HEK293 (cell line): ENCODE measurements around the gene EIF2AK2.

Experiments used
- CTCF ChIA-PET: fragments of 350-600 bp; formaldehyde crosslinking; extraction: SDS; loops from one replicate; lab custom pipeline; 2021; ENCODE audit warnings: antibody characterized with exemption; lab: Yijun Ruan, JAX
- POLR2A ChIA-PET: fragments of 300-600 bp; formaldehyde crosslinking; extraction: SDS; loops from one replicate; lab custom pipeline; 2020; ENCODE audit warnings: antibody characterized with exemption, inconsistent platforms; lab: Yijun Ruan, JAX
- H3K27ac ChIP-seq: fragments of 200-500 bp; sonication (Bioruptor generic); 2 replicates; pipeline ENCODE4 v1.5.1; 2014; ENCODE audit warnings: low read depth, low read length, control low read depth, inconsistent platforms; ENCODE audit errors: extremely low read depth
- H3K36me3 ChIP-seq, 2 experiments: fragments of 200-500 bp in 1 of 2; sonication (Bioruptor generic) in 1 of 2; 1 replicate in 1 of 2; 2 replicates in 1 of 2; pipeline ENCODE4 v1.5.1; 2014 to 2017; ENCODE audit warnings: inconsistent platforms in 2 of 2, low read length in 2 of 2; ENCODE audit not compliant: control insufficient read depth in 2 of 2, insufficient read depth in 1 of 2
- H3K4me1 ChIP-seq: fragments of 200-500 bp; sonication (Bioruptor generic); 2 replicates; pipeline ENCODE4 v1.5.1; 2014; ENCODE audit warnings: mild to moderate bottlenecking, low read length, inconsistent platforms; ENCODE audit not compliant: control insufficient read depth, insufficient read depth
- H3K4me3 ChIP-seq: 2 replicates; pipeline ENCODE4 v1.5.1; 2011; ENCODE audit warnings: low read depth, mild to moderate bottlenecking, control low read depth, low read length, moderate library complexity
- H3K9me3 ChIP-seq: fragments of 200-500 bp; sonication (Bioruptor generic); 2 replicates; pipeline ENCODE4 v1.5.1; 2014; ENCODE audit warnings: low read depth, low read length, inconsistent platforms; ENCODE audit not compliant: control insufficient read depth, insufficient read depth
- EGR2 ChIP-seq: fragments of 450-650 bp; formaldehyde crosslinking; IDR thresholded peaks from 2 replicates; pipeline ENCODE4 v1.5.1; 2016; ENCODE audit warnings: low read depth, missing biosample characterization, missing genetic modification characterization
- GLI2 ChIP-seq: fragments of 450-650 bp; formaldehyde crosslinking; IDR thresholded peaks from 2 replicates; pipeline ENCODE4; 2017; ENCODE audit warnings: missing biosample characterization, missing genetic modification characterization, low read depth, borderline replicate concordance
- GLIS1 ChIP-seq: fragments of 450-650 bp; formaldehyde crosslinking; IDR thresholded peaks from 2 replicates; pipeline ENCODE4 v1.5.1; 2016; ENCODE audit warnings: missing biosample characterization, missing genetic modification characterization
- HOXD13 ChIP-seq: sonication (generic); formaldehyde crosslinking; IDR thresholded peaks from 2 replicates; pipeline ENCODE4 v1.8.0; 2022; ENCODE audit warnings: missing genetic modification reagents, borderline replicate concordance
- INSM2 ChIP-seq: fragments of 450-650 bp; formaldehyde crosslinking; IDR thresholded peaks from 2 replicates; pipeline ENCODE4 v1.5.1; 2016; ENCODE audit warnings: missing biosample characterization, missing genetic modification characterization
- KLF8 ChIP-seq: fragments of 450-650 bp; formaldehyde crosslinking; IDR thresholded peaks from 2 replicates; pipeline ENCODE4 v1.5.1; 2016; ENCODE audit warnings: missing biosample characterization, missing genetic modification characterization
- MEIS1 ChIP-seq: sonication (generic); formaldehyde crosslinking; IDR thresholded peaks from 2 replicates; pipeline ENCODE4 v1.8.1; 2022; ENCODE audit warnings: missing genetic modification reagents, mild to moderate bottlenecking, borderline replicate concordance
- MYNN ChIP-seq: fragments of 450-650 bp; formaldehyde crosslinking; IDR thresholded peaks from 2 replicates; pipeline ENCODE4 v1.5.1; 2016; ENCODE audit warnings: missing biosample characterization, missing genetic modification characterization, borderline replicate concordance
- SP2 ChIP-seq: fragments of 450-650 bp; formaldehyde crosslinking; IDR thresholded peaks from 2 replicates; pipeline ENCODE4 v1.5.1; 2016; ENCODE audit warnings: missing biosample characterization, missing genetic modification characterization
- YY2 ChIP-seq: fragments of 450-650 bp; formaldehyde crosslinking; IDR thresholded peaks from 2 replicates; pipeline ENCODE4 v1.5.1; 2016; ENCODE audit warnings: missing biosample characterization, missing genetic modification characterization
- ZBTB44 ChIP-seq: fragments of 450-650 bp; IDR thresholded peaks from 2 replicates; pipeline ENCODE4 v1.5.1; 2018; ENCODE audit warnings: missing biosample characterization, mild to moderate bottlenecking, missing genetic modification characterization
- ZBTB8A ChIP-seq: fragments of 450-650 bp; formaldehyde crosslinking; IDR thresholded peaks from 2 replicates; pipeline ENCODE4 v1.5.1; 2016; ENCODE audit warnings: missing biosample characterization, missing genetic modification characterization
- ZNF146 ChIP-seq: fragments of 450-650 bp; formaldehyde crosslinking; IDR thresholded peaks from 2 replicates; pipeline ENCODE4 v1.5.1; 2016; ENCODE audit warnings: missing biosample characterization, missing genetic modification characterization
- ZNF169 ChIP-seq: fragments of 450-650 bp; formaldehyde crosslinking; IDR thresholded peaks from 2 replicates; pipeline ENCODE4 v1.5.1; 2016; ENCODE audit warnings: missing biosample characterization, missing genetic modification characterization
- ZNF19 ChIP-seq: fragments of 450-650 bp; formaldehyde crosslinking; IDR thresholded peaks from 2 replicates; pipeline ENCODE4; 2016; ENCODE audit warnings: missing biosample characterization, missing genetic modification characterization, low read depth
- ZNF2 ChIP-seq: fragments of 450-650 bp; formaldehyde crosslinking; IDR thresholded peaks from 2 replicates; pipeline ENCODE4 v1.5.1; 2016; ENCODE audit warnings: missing biosample characterization, missing genetic modification characterization
- ZNF292 ChIP-seq: fragments of 450-650 bp; formaldehyde crosslinking; IDR thresholded peaks from 2 replicates; pipeline ENCODE4 v1.5.1; 2016; ENCODE audit warnings: low read depth, missing biosample characterization, missing genetic modification characterization, borderline replicate concordance
- ZNF324 ChIP-seq: fragments of 450-650 bp; formaldehyde crosslinking; IDR thresholded peaks from 2 replicates; pipeline ENCODE4 v1.5.1; 2016; ENCODE audit warnings: missing biosample characterization, missing genetic modification characterization
- ZNF335 ChIP-seq: fragments of 450-650 bp; formaldehyde crosslinking; conservative IDR thresholded peaks from 2 replicates; pipeline ENCODE4 v1.5.1; 2016; ENCODE audit warnings: missing biosample characterization, missing genetic modification characterization
- ZNF416 ChIP-seq: fragments of 450-650 bp; formaldehyde crosslinking; IDR thresholded peaks from 2 replicates; pipeline ENCODE4 v1.5.1; 2016; ENCODE audit warnings: missing biosample characterization, missing genetic modification characterization
- ZNF433 ChIP-seq: fragments of 450-650 bp; formaldehyde crosslinking; IDR thresholded peaks from 2 replicates; pipeline ENCODE4 v1.5.1; 2016; ENCODE audit warnings: missing biosample characterization, missing genetic modification characterization, low read depth
- ZNF449 ChIP-seq: fragments of 450-650 bp; formaldehyde crosslinking; IDR thresholded peaks from 2 replicates; pipeline ENCODE4 v1.5.1; 2017; ENCODE audit warnings: missing biosample characterization, mild to moderate bottlenecking, missing genetic modification characterization, moderate library complexity
- ZNF501 ChIP-seq: fragments of 450-650 bp; formaldehyde crosslinking; IDR thresholded peaks from 2 replicates; pipeline ENCODE4 v1.5.1; 2016; ENCODE audit warnings: missing biosample characterization, missing genetic modification characterization
- ZNF521 ChIP-seq: fragments of 450-650 bp; formaldehyde crosslinking; IDR thresholded peaks from 2 replicates; pipeline ENCODE4 v1.5.1; 2017; ENCODE audit warnings: missing biosample characterization, mild to moderate bottlenecking, missing genetic modification characterization
- ZNF529 ChIP-seq: fragments of 450-650 bp; formaldehyde crosslinking; IDR thresholded peaks from 2 replicates; pipeline ENCODE4 v1.5.1; 2017; ENCODE audit warnings: missing genetic modification characterization, missing biosample characterization; ENCODE audit not compliant: insufficient replicate concordance
- ZNF544 ChIP-seq: fragments of 450-650 bp; formaldehyde crosslinking; IDR thresholded peaks from 2 replicates; pipeline ENCODE4 v1.5.0; 2017; ENCODE audit warnings: missing biosample characterization, missing genetic modification characterization
- ZXDB ChIP-seq: fragments of 450-650 bp; formaldehyde crosslinking; IDR thresholded peaks from 2 replicates; pipeline ENCODE4 v1.5.1; 2016; ENCODE audit warnings: missing biosample characterization, missing genetic modification characterization

Gene EIF2AK2

GRCh38 chr2:37188570-37188969 lies 31.8 kb upstream of the EIF2AK2 start, which contains the start of gene SULT6B1:
SULT6B1 (minus strand) TSS chr2:37188670; CDS start chr2:37188640, 30 bp downstream.
- Histone ChIP-seq H3K4me1 (peaks cover 6% of the 10 kb centered on the region; the same call in 1 of the 2 replicates), H3K9me3 (no peaks in the 10 kb centered on the region), H3K4me3 (no peak within 1 kb of the TSS), H3K36me3 (no peaks in the 10 kb centered on the region), H3K27ac (no peak within 1 kb of the TSS)
- POLR2A ChIA-PET = interaction anchor here (0.9 kb wide), 1 partner anchor 43 kb away, joined by 3 read pairs; the partner anchor contains the start of genes CEBPZ and NDUFAF7
- CTCF ChIA-PET = interaction anchor here (1.2 kb wide), 2 partner anchors 10 to 12 kb away, joined by 3 read pairs; no protein-coding TSS in a partner anchor
- TF ChIP-seq ZNF19 (tag by site-specific recombination) (no peak), GLI2 (tag by site-specific recombination) (no peak), INSM2 (no peak), GLIS1 (tag by site-specific recombination) (no peak), ZBTB44 (tag by site-specific recombination) (no peak), ZNF169 (tag by site-specific recombination) (no peak), ZNF324 (tag by site-specific recombination) (no peak), ZNF292 (tag by site-specific recombination) (no peak), ZNF521 (tag by site-specific recombination) (no peak), YY2 (tag by site-specific recombination) (no peak), ZBTB8A (tag by site-specific recombination) (no peak), ZNF146 (tag by site-specific recombination) (no peak)

- TF ChIP-seq HOXD13 (no peak), ZNF544 (tag by site-specific recombination) (no peak), MYNN (tag by site-specific recombination) (no peak), ZNF324 (tag by site-specific recombination) (no peak)
- Histone ChIP-seq H3K4me1 (no peaks in the 10 kb centered on the region), H3K27ac (no peak overlapping the region), H3K9me3 (no peaks in the 10 kb centered on the region), H3K4me3 (no peak overlapping the region), H3K36me3 (no peaks in the 10 kb centered on the region)
- ChIA-PET POLR2A (no interaction called here), CTCF (interaction anchor here (0.6 to 1.5 kb wide), 2 partner anchors 13 to 367 kb away, joined by 4 to 5 read pairs; no protein-coding TSS in a partner anchor)
Measured at GRCh38 chr2:37181726-37182684, 25.2 kb upstream of the EIF2AK2 start.

- H3K4me3 ChIP-seq = no peak overlapping the region
- ChIA-PET CTCF (interaction anchor here (0.7 to 1.1 kb wide), 3 partner anchors 9 to 233 kb away, joined by 3 to 6 read pairs (median 5); no protein-coding TSS in a partner anchor), POLR2A (interaction anchor here (0.5 kb wide), 1 partner anchor 11 kb away, joined by 4 read pairs; no protein-coding TSS in a partner anchor)
- H3K9me3 ChIP-seq = no peaks in the 10 kb centered on the region
- H3K4me1 ChIP-seq = no peaks in the 10 kb centered on the region
- no peak overlapping the region for H3K27ac ChIP-seq
- H3K36me3 ChIP-seq = no peaks in the 10 kb centered on the region
- no peak for TF ChIP-seq KLF8
- TF ChIP-seq ZNF529 = no peak
- TF ChIP-seq ZNF335 (tag by site-specific recombination) = no peak
- no peak for TF ChIP-seq ZNF2 (tag by site-specific recombination)
- TF ChIP-seq ZNF433 (tag by site-specific recombination) = no peak
- no peak for TF ChIP-seq ZNF416
- TF ChIP-seq MEIS1 (CRISPR knock-in tag) = no peak
- TF ChIP-seq ZXDB (tag by site-specific recombination) = no peak
- TF ChIP-seq ZNF449 (tag by site-specific recombination) = no peak
- no peak for TF ChIP-seq SP2
- TF ChIP-seq EGR2 = no peak
- TF ChIP-seq ZNF501 (tag by site-specific recombination) = no peak
Measured at GRCh38 chr2:37180640-37181039, 23.9 kb upstream of the EIF2AK2 start.
